GM21390 (cell line): ENCODE results near the gene ANKRD6.
A peak's percentile ranks its signal among the peaks of the same experiment; 100 is the strongest.

ENCODE experiments used
- ATAC-seq: cut with Tn5 transposase; IDR thresholded peaks from one replicate; pipeline ENCODE4 v1.9.1; 2021; ENCODE audit not compliant: unreplicated experiment

ANKRD6 gene

GRCh38 chr6:89464295-89464694 is 31.3 kb downstream of the ANKRD6 start:
- no peak for ATAC-seq

GRCh38 chr6:89467437-89467836 is 34.5 kb downstream of the ANKRD6 start:
- ATAC-seq: no peak

GRCh38 chr6:89468998-89469397 is 36.0 kb downstream of the ANKRD6 start:
- no peak for ATAC-seq

GRCh38 chr6:89471287-89471867 is 38.4 kb downstream of the ANKRD6 start:
- no peak for ATAC-seq

- no peak for ATAC-seq
Measured at GRCh38 chr6:89475101-89475500, 42.1 kb downstream of the ANKRD6 start.

- ATAC-seq: peak; percentile 48
Measured at GRCh38 chr6:89475634-89476033, 42.7 kb downstream of the ANKRD6 start.

- no peak for ATAC-seq
Measured at GRCh38 chr6:89479897-89480296, 46.9 kb downstream of the ANKRD6 start.

GRCh38 chr6:89481695-89482094 is 48.7 kb downstream of the ANKRD6 start:
- no peak for ATAC-seq

- ATAC-seq: no peak
Measured at GRCh38 chr6:89482126-89482525, 49.2 kb downstream of the ANKRD6 start.

GRCh38 chr6:89483111-89483720 is 50.3 kb downstream of the ANKRD6 start:
- ATAC-seq: no peak

- ATAC-seq: no peak
Measured at GRCh38 chr6:89485320-89485719, 52.4 kb downstream of the ANKRD6 start.

- ATAC-seq: no peak
Measured at GRCh38 chr6:89487864-89488263, 54.9 kb downstream of the ANKRD6 start.

- no peak for ATAC-seq
Measured at GRCh38 chr6:89488438-89488837, 55.5 kb downstream of the ANKRD6 start.

GRCh38 chr6:89489078-89489477 is 56.1 kb downstream of the ANKRD6 start:
- ATAC-seq: no peak

- ATAC-seq: no peak
Measured at GRCh38 chr6:89492025-89492640, 59.2 kb downstream of the ANKRD6 start.

GRCh38 chr6:89494131-89494793 is 61.3 kb downstream of the ANKRD6 start:
- no peak for ATAC-seq

GRCh38 chr6:89495961-89496535 is 63.1 kb downstream of the ANKRD6 start:
- ATAC-seq: no peak

- no peak for ATAC-seq
Measured at GRCh38 chr6:89500611-89501010, 67.7 kb downstream of the ANKRD6 start.

- no peak for ATAC-seq
Measured at GRCh38 chr6:89501222-89501621, 68.3 kb downstream of the ANKRD6 start.

GRCh38 chr6:89501753-89502152 is 68.8 kb downstream of the ANKRD6 start:
- ATAC-seq: no peak

GRCh38 chr6:89503641-89504040 is 70.7 kb downstream of the ANKRD6 start:
- no peak for ATAC-seq

GRCh38 chr6:89505847-89506246 is 72.9 kb downstream of the ANKRD6 start:
- no peak for ATAC-seq
